MV-4-11 (cell line): ENCODE results near the gene TRPM8.
A peak's percentile ranks its signal among the peaks of the same experiment; 100 is the strongest.

ENCODE experiments used
- DNase-seq: peaks from one replicate; lab custom pipeline; 2025; lab: John Stamatoyannopoulos, UW

TRPM8 gene

GRCh38 chr2:233974530-233975071 is 57.4 kb downstream of the TRPM8 start:
- DNase-seq = peak; percentile 92

- no peak for DNase-seq
Measured at GRCh38 chr2:233976087-233976486, 58.9 kb downstream of the TRPM8 start.

GRCh38 chr2:233976690-233977294 is 59.6 kb downstream of the TRPM8 start:
- DNase-seq = peak; percentile 64

- no peak for DNase-seq
Measured at GRCh38 chr2:233977296-233977837, 60.2 kb downstream of the TRPM8 start.

- DNase-seq = no peak
Measured at GRCh38 chr2:233979748-233980147, 62.6 kb downstream of the TRPM8 start.

GRCh38 chr2:233980955-233981561 is 63.9 kb downstream of the TRPM8 start:
- no peak for DNase-seq

- no peak for DNase-seq
Measured at GRCh38 chr2:233981574-233982420, 64.6 kb downstream of the TRPM8 start.

- no peak for DNase-seq
Measured at GRCh38 chr2:233982421-233983121, 65.4 kb downstream of the TRPM8 start.

GRCh38 chr2:233983445-233983844 is 66.3 kb downstream of the TRPM8 start:
- DNase-seq = no peak

- DNase-seq = no peak
Measured at GRCh38 chr2:233988581-233988980, 71.4 kb downstream of the TRPM8 start.

GRCh38 chr2:233989221-233989858 is 72.2 kb downstream of the TRPM8 start:
- DNase-seq = no peak

GRCh38 chr2:233990261-233990798 is 73.2 kb downstream of the TRPM8 start:
- DNase-seq = no peak

- DNase-seq = no peak
Measured at GRCh38 chr2:233991196-233991595, 74.0 kb downstream of the TRPM8 start.

- DNase-seq = no peak
Measured at GRCh38 chr2:233992513-233993217, 75.5 kb downstream of the TRPM8 start.

- DNase-seq = no peak
Measured at GRCh38 chr2:233993461-233993860, 76.3 kb downstream of the TRPM8 start.

- DNase-seq = no peak
Measured at GRCh38 chr2:233994151-233994550, 77.0 kb downstream of the TRPM8 start.

GRCh38 chr2:233996000-233996399 is 78.8 kb downstream of the TRPM8 start:
- DNase-seq = peak; percentile 89

- no peak for DNase-seq
Measured at GRCh38 chr2:233996461-233996860, 79.3 kb downstream of the TRPM8 start.

- DNase-seq = no peak
Measured at GRCh38 chr2:233997707-233998106, 80.5 kb downstream of the TRPM8 start.

- DNase-seq = no peak
Measured at GRCh38 chr2:233999182-233999581, 82.0 kb downstream of the TRPM8 start.
